Hepatocyte (in vitro differentiated cells): ENCODE measurements around the gene METRNL. TPM values are rescaled to one million over a fixed set of nuclear protein-coding genes. Genes with fewer than 3 reads are reported as not detected.
"Not testable (repeated sequence)": the region's sequence is repeated elsewhere in the genome, so short reads cannot be mapped to it uniquely, and the experiment has no call there.

Experiments
- DNase-seq: peaks from one replicate; pipeline ENCODE4 v3.0.0-alpha.2; 2016; ENCODE audit warnings: low spot score
- H2AFZ ChIP-seq: fragments of 200-600 bp; sonication (generic); 2 replicates; pipeline ENCODE4 v1.6.0; 2016; ENCODE audit warnings: antibody characterized with exemption, mild to moderate bottlenecking
- H3K27ac ChIP-seq: fragments of 200-600 bp; sonication (generic); 2 replicates; pipeline ENCODE4 v1.5.1; 2016; ENCODE audit warnings: mild to moderate bottlenecking
- H3K27me3 ChIP-seq: fragments of 200-600 bp; sonication (generic); 2 replicates; pipeline ENCODE4 v1.6.1; 2016
- H3K36me3 ChIP-seq: fragments of 200-600 bp; sonication (generic); replicated peaks from 2 replicates; pipeline ENCODE4 v1.5.1; 2016; ENCODE audit warnings: low read depth; ENCODE audit not compliant: insufficient read depth
- H3K4me1 ChIP-seq: fragments of 200-600 bp; sonication (generic); 2 replicates; pipeline ENCODE4 v1.5.1; 2016; ENCODE audit warnings: mild to moderate bottlenecking, moderate library complexity; ENCODE audit not compliant: insufficient read depth
- H3K4me2 ChIP-seq: fragments of 200-600 bp; sonication (generic); 2 replicates; pipeline ENCODE4 v1.6.0; 2016
- H3K4me3 ChIP-seq: fragments of 200-600 bp; sonication (generic); 2 replicates; pipeline ENCODE4 v1.5.1; 2016; ENCODE audit warnings: mild to moderate bottlenecking
- H3K79me2 ChIP-seq: fragments of 200-600 bp; sonication (generic); 2 replicates; pipeline ENCODE4 v1.6.0; 2017; ENCODE audit warnings: mild to moderate bottlenecking
- H3K9me2 ChIP-seq: fragments of 200-600 bp; sonication (generic); replicated peaks from 2 replicates; pipeline ENCODE4 v1.6.0; 2017; ENCODE audit warnings: mild to moderate bottlenecking; ENCODE audit not compliant: insufficient read depth
- H3K9me3 ChIP-seq: fragments of 200-600 bp; sonication (generic); 2 replicates; pipeline ENCODE4 v1.5.1; 2016; ENCODE audit warnings: low read depth, mild to moderate bottlenecking
- H4K20me1 ChIP-seq: fragments of 200-600 bp; sonication (generic); 2 replicates; pipeline ENCODE4 v1.6.0; 2016; ENCODE audit warnings: mild to moderate bottlenecking; ENCODE audit not compliant: insufficient read depth, poor library complexity, severe bottlenecking
- CTCF ChIP-seq: fragments of 200-600 bp; sonication (generic); IDR thresholded peaks from 2 replicates; pipeline ENCODE4 v1.5.1; 2016; ENCODE audit warnings: antibody characterized with exemption, mild to moderate bottlenecking; ENCODE audit not compliant: poor library complexity
- EZH2 ChIP-seq: fragments of 200-600 bp; sonication (generic); IDR thresholded peaks from 2 replicates; pipeline ENCODE4 v1.6.1; 2016; ENCODE audit warnings: antibody characterized with exemption, mild to moderate bottlenecking, borderline replicate concordance
- EZH2phosphoT487 ChIP-seq: fragments of 200-600 bp; sonication (generic); IDR thresholded peaks from one replicate; pipeline ENCODE4 v1.6.1; 2018; ENCODE audit warnings: antibody characterized with exemption, mild to moderate bottlenecking, low read depth, moderate library complexity; ENCODE audit not compliant: unreplicated experiment, severe bottlenecking
- WGBS: methylation state at CpG from one replicate; pipeline ENCODE4 v1.1.6; 2016; ENCODE audit warnings: low lambda C conversion rate; ENCODE audit errors: missing lambda C conversion rate; 5-methylcytosine and 5-hydroxymethylcytosine counted together
- polyA plus RNA-seq: library from polyadenylated mRNA; unstranded; fragments of >200 nt; fragmentation: Nextera tagmentation; extraction: Ambion mirVana; gene quantifications from 2 replicates; pipeline ENCODE4 v1.2.1, GENCODE V29; 2016
- total RNA-seq: library from RNA; depleted of rRNA; stranded (reverse); fragments of >200 nt; gene quantifications from 2 replicates; pipeline ENCODE4 v1.2.3, GENCODE V29; 2014

METRNL gene
- total and polyA plus RNA-seq, 2 experiments from 2014 or later, result 97.2 to 164 TPM

- 93% methylated on average over 16 of the region's 16 CpGs for WGBS
- no peaks in the 10 kb centered on the region for H4K20me1 ChIP-seq
- no peaks in the 10 kb centered on the region for H3K79me2 ChIP-seq
- no peaks in the 10 kb centered on the region for H3K36me3 ChIP-seq
- DNase-seq, result no peak
- H3K27ac ChIP-seq, result no peak overlapping the region
- H2AFZ ChIP-seq, result no peak overlapping the region
- no peak overlapping the region for H3K4me3 ChIP-seq
- TF ChIP-seq EZH2phosphoT487 (no peak), CTCF (no peak), EZH2 (no peak)
- no peaks in the 10 kb centered on the region for H3K9me2 ChIP-seq
- peaks cover under 1% of the 10 kb centered on the region for H3K9me3 ChIP-seq
- no peaks in the 10 kb centered on the region for H3K27me3 ChIP-seq
- H3K4me1 ChIP-seq, result no peaks in the 10 kb centered on the region
- H3K4me2 ChIP-seq, result no peak overlapping the region
Measured at GRCh38 chr17:83136931-83137330, 57.5 kb downstream of the METRNL start.

- Histone ChIP-seq H3K9me2 (no peaks in the 10 kb centered on the region), H3K4me1 (no peaks in the 10 kb centered on the region), H3K9me3 (peaks cover 6% of the 10 kb centered on the region), H2AFZ (no peak overlapping the region), H3K4me2 (no peak overlapping the region), H3K27me3 (no peaks in the 10 kb centered on the region), H3K36me3 (no peaks in the 10 kb centered on the region), H3K4me3 (no peak overlapping the region), H4K20me1 (no peaks in the 10 kb centered on the region), H3K79me2 (no peaks in the 10 kb centered on the region), H3K27ac (no peak overlapping the region)
- DNase-seq, result no peak
- WGBS, result 98% methylated on average over 9 of the region's 9 CpGs
- TF ChIP-seq EZH2phosphoT487 (no peak), CTCF (no peak)
Measured at GRCh38 chr17:83137523-83137922, 58.1 kb downstream of the METRNL start.

GRCh38 chr17:83138820-83139219, 59.4 kb downstream of the METRNL start:
- no peak overlapping the region for H3K27ac ChIP-seq
- no peak overlapping the region for H3K4me2 ChIP-seq
- no peak for TF ChIP-seq EZH2phosphoT487
- no peak for TF ChIP-seq CTCF
- TF ChIP-seq EZH2, result no peak
- H3K9me2 ChIP-seq, result no peaks in the 10 kb centered on the region
- peaks cover 1% of the 10 kb centered on the region for H3K4me1 ChIP-seq
- H3K9me3 ChIP-seq, result peaks cover 8% of the 10 kb centered on the region
- H3K36me3 ChIP-seq, result no peaks in the 10 kb centered on the region
- no peaks in the 10 kb centered on the region for H3K27me3 ChIP-seq
- no peak for DNase-seq
- H4K20me1 ChIP-seq, result no peaks in the 10 kb centered on the region
- H3K79me2 ChIP-seq, result no peaks in the 10 kb centered on the region
- H3K4me3 ChIP-seq, result no peak overlapping the region
- 70% methylated on average over 3 of the region's 3 CpGs for WGBS
- H2AFZ ChIP-seq, result no peak overlapping the region

GRCh38 chr17:83139541-83140248, 60.3 kb downstream of the METRNL start:
- not testable (repeated sequence) for DNase-seq, H3K4me1 ChIP-seq, H3K27me3 ChIP-seq, H3K4me2 ChIP-seq, H4K20me1 ChIP-seq, H2AFZ ChIP-seq, H3K36me3 ChIP-seq, H3K9me2 ChIP-seq, H3K4me3 ChIP-seq, H3K9me3 ChIP-seq, H3K79me2 ChIP-seq, H3K27ac ChIP-seq
- WGBS, result 96% methylated on average over 18 of the region's 31 CpGs

GRCh38 chr17:83140249-83140566, 60.8 kb downstream of the METRNL start:
- not testable (repeated sequence) for H3K4me3 ChIP-seq, H4K20me1 ChIP-seq, H3K36me3 ChIP-seq, H3K79me2 ChIP-seq, H3K4me2 ChIP-seq, H3K27me3 ChIP-seq, H3K27ac ChIP-seq, H3K9me3 ChIP-seq, DNase-seq, H2AFZ ChIP-seq, H3K9me2 ChIP-seq
- WGBS, result 95% methylated on average over 9 of the region's 13 CpGs
- H3K4me1 ChIP-seq, result peaks cover 13% of the 10 kb centered on the region
